HG02759 (cell line): Measurements from ENCODE around the gene WASL.

Experiments
- ATAC-seq: cut with Tn5 transposase; IDR thresholded peaks from one replicate; pipeline ENCODE4 v1.9.1; 2021; ENCODE audit warnings: mild to moderate bottlenecking, moderate library complexity; ENCODE audit not compliant: unreplicated experiment

WASL gene

DNA sequence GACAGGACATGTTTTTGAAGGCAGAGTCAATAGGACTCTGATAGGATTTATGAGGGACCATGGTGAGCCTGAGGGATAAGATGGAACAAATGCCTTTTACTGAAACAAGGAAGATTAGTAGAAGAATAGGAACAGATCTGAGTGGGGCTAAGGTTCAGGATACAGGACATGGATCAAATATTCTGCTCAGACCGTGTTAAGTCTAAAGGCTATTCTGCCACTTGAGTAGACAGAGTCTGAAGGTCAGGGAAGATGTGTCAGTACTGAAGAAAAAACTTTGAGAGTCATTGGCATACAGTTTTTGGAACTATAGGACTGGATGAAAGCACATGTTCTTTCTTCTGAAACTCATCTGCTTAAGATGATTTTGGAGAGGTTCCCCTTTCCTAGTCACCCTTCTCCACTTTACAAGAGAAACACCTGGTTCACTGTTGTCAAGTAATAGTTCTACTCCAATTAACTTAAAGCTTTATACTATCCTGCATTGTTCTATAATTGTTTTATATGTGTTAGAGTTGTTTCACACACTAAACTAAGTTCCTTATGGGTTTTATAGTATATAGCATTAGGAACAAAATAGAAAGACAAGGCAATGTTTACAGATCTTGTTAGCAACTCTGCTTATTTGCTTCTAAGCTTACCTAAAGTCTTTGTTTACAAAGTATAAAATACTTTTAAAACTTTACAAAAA is 43.4 kb downstream of the WASL start:
- no peak for ATAC-seq

DNA sequence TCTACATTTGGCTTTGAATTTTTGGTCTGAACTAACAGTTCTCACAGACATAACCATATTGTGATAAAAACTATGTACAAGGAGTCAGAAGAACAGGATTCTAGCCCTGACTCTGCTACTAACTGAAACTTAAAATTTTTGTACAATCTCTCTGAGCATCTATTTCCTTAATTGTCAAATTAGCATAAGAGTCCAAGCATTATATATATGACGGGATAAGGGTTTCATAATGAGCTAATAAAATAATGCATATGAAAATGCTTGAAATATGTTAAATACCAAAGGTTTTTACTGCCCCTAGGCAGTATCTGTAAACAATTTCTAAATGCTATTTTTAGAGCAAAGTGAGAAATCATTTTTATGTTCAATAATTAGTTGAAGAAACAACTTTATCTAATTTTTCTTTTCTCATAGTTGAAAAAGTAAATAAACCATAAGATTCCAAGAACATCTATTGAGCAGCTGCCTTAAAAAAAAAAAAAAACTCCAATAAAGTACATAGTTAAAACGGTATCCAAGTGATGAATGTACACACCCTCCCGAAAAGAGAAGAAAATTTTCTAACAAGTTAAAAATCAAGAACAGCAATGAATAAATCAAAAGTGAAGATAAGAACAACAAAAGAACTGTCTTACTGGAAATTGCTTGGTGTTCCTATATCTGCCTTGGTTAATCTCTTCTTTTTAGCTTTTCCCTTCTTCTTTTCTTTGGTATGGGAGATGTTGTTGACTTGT is 52.7 kb downstream of the WASL start:
- no peak for ATAC-seq

DNA sequence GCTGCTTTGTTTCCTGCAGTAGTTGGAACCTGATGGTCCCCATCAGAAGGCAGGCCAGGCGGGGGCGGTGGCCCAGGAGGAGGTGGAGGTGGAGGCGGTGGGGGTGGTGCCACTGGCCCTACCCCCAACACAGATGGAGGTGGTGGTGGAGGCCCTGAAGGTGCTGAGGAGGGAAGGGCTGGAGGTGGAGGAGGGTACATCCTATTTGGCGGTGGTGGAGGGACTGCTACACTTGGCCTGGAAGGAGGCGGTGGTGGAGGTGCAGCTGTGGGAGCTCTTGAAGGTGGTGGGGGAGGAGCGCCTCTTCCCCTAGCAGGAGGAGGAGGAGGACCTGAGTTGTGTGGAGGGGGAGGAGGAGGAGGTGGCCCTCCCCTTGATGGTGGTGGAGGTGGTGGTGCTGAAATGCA is 56.3 kb downstream of the WASL start:
- no peak for ATAC-seq

DNA sequence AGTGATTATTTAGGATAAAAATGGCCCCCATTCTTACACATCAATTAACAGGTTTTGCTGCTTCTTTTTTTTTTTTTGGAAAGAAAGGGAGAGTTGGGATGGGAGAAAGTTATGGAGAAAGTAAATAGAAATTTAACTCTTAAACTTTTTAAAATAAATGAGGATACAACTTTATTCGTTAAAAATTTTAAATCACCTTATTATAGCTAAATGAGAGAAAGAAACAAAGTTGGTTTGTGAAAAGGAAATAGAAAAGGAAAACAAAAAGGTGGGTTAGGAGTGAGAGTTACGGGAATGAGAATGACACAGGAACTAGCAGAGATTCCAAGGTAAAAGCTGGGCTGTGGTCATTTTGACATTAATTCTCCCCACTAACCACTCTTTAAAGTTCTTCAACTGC is 58.3 kb downstream of the WASL start:
- no peak for ATAC-seq

DNA sequence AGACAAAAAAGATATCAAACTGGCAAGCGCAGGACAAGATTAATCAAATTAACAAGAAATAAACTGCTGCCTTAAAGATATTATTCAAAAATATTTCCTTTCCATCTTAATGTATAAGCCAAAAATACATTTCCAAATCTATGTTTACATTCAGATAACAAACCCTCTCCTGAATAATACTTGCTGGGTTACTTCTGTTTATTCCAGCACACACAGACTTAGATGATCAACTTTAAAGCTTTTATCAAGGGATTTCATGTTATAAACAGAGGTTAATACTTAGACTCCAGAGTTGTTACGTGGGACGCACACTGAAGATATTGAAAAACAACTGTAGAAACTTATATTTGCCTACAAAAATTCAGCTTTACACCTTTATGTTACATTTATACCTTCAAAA is 59.6 kb downstream of the WASL start:
- ATAC-seq, result no peak

DNA sequence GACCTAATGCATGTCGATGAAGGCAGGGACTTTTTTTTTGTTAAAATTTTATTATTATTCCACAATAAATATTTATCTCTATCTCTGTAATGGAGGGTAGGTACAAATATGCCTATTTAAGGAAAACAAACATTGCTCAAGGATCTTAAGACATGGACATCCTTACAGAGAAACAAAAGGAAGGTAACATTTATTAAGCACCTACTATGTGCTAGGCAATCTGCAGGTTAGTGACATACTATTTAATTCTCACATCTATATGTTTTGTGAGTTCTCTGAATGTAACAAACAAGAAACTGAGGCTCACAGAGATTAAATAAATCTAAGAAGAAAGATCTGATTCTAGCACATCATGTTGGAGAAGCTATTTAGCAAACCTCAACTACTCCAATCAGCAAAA is 61.1 kb downstream of the WASL start:
- ATAC-seq, result no peak

DNA sequence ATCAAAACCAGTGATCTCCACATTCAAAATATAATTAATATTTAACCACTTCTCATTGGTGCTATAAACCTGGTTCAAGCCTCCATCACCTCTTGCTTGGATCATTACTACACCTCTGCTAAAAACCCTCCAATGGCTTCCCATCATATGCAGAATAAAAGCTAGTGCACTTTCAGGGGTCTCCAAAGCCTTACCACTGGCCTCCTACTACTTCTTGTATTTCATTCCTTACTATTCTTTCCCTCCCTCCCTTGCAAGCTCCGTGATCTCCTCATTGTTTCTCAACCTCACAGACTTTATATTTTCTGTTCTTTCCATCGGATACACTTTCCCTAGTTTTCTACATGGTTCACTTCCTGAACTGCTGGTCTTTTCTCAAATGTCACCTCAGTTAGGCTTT is 61.6 kb downstream of the WASL start:
- no peak for ATAC-seq

DNA sequence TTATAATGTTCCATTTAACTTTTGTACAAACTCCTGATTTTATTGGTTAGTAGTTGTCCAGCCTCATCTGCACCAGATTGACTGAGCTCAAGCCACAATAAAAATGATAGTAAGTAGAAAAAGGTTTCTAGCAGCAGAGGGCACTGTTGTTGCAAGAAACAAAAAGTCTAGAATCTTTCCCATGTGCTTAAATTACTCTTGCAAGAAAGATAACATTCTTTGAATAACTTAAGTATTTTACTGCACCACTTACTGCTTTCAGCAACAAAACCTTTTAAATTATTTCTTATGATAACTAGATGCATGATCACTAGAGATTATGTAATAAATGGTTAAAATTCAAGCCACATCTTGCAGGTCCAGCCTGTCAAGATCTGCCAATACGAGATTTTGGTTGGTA is 66.1 kb downstream of the WASL start:
- peak; percentile 69 for ATAC-seq

DNA sequence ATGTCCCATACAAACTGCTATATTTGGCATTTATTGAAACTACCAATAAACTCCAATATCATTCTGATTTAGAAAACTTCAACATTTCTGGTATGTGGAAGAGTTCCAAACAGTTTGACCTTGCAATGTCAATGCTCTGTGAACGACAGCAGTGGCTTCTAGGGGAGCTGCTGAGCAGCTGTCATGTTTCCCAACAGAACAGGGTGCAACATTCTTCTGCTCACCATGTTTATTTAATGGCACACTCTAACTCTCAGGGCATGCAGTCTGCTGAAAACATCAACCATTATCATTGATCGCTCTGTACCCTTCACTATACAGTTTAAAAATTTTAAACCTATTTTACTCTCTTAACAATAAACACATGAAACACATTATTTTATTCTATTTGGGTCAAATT is 67.2 kb downstream of the WASL start:
- no peak for ATAC-seq

DNA sequence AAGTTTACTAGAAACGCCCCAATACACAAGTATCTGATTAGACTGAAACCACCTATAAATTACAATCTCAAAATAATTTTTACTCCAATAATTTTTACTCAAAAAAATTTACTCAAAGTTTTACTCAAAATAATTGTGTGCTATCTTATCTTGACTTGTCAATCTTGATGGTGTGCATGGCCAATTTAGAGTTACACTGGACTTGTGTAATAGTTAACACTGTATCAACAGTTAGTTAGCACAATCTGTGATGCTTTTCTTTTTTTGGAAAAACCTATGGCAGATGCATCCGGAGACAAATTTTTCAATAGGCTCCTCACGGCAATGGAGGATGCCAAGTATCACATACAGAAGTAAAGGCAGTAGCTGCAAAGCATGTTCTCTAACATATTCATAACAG is 68.2 kb downstream of the WASL start:
- no peak for ATAC-seq

DNA sequence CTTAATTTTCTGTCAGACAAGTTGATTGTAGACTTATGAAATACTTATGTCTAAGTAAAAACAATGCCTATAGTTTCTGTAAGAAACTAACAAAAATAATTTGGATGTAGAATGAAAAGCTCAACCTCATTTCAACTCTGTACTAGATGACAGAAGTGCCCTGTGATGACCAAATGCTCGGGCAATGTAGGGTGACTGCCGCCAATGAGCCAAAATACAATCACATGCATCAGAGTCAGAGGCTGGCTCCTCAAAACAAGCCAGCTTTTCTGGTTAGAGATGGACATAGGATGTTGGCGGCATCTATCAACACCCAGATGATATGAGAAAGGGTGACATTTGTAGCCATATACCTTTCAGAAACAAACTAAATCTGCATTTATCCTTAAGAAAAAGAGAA is 69.2 kb downstream of the WASL start:
- ATAC-seq, result no peak

DNA sequence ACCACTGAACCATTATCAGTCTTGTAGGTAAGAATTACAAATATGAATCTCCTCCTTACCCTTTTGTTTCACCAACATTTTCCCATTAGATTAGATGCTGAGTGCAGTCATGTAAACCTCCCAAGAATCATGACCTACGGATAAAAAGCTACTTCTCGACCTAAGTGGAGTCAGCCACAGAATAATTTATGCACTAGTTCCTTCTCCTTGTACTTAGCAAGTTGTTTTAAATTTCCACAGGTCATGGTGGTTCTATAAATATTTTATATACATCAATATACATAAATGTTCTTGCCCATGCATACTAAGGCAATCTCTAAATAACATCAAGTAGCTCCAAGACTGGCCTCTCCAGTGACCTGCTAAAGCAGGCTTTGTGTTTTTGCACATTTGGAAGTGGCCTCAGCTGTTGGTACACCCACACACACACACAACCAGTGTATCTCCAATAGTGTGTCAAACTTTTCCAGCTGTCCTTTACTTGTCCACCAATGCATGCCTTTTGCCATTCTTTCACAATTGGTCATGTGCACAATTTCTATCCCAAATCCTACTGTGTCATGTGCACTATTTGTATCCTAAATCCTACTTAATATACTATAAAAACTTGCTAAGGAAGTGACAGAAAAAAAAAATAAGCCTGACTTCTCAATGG is 71.6 kb downstream of the WASL start:
- ATAC-seq, result no peak

DNA sequence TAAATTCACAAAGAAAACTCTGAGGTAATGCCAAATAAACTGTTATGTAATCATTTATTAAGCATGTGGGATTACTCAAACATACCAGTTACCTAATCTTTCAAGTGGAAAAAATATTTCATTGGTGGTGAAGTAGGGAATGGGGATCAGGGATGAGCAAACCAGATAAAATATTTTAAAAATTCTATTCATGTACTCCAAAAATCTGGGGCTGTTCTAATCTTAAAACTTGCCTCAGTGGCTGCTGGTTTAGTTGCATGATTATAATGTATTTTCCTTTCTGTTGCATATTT is 73.7 kb downstream of the WASL start:
- no peak for ATAC-seq

DNA sequence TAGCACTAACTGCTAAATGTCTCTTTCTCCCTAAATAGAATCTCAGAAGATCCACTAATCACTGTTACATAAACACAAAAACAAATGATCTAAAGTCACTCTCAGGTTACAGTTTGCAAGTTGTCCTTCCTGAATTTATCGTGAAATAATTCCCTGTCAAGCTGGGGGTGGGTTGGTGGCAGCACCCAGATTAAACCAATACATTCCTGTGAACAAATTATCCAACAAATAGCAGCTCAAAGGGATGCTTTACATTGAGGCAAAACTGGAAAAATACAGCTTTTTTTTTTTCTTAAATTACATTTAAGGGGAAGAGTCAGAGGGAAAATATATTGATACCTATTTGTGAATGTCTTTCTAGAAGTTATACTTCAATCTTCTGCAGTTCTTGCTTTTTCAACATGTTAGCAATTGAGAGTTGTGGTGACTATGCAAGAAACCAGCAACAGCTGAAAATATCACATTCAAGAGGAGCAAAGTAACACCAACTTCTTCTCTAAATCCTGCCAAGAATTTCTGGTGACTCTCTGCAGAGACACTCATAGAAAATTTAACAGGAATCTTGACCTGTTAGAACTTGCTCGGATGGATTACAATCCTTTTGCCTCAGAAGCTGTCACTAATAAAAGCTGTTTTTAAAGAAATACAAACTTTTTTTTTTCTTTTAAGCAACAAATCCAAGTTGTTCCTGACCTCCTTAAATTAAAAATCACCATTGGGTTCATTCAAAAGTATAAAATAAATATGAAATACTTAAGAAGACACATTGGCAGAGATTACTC is 74.2 kb downstream of the WASL start:
- ATAC-seq, result no peak

DNA sequence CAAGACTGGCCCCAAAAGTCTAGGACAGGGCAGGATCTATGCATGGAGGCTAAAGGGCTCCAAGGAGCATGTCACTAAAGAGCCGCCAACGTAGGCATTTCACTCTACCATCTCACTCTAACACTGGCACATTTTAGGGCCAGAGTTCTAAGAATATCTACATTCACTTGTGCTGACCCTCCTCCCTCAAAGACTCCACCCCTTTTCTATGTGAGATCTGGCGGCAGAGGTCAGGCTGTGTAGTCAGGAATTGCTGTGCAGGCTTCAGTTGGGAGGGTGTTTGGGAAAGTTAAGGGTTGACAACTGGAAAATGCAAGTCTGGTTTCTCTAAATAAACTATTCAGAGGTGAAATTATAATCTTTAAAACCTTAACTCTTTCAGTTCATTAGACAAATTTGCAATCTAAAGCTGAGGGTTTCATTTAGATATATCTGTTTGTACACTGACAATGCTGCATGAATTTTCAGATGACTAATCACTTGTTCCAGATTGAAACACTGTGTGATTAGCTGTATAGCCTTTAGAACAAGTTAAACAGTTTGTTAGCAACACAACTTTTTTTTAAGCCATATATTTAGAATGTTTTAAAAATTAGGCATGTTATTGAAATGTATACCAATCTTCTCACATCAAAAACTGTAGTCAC is 74.9 kb downstream of the WASL start:
- ATAC-seq, result no peak

DNA sequence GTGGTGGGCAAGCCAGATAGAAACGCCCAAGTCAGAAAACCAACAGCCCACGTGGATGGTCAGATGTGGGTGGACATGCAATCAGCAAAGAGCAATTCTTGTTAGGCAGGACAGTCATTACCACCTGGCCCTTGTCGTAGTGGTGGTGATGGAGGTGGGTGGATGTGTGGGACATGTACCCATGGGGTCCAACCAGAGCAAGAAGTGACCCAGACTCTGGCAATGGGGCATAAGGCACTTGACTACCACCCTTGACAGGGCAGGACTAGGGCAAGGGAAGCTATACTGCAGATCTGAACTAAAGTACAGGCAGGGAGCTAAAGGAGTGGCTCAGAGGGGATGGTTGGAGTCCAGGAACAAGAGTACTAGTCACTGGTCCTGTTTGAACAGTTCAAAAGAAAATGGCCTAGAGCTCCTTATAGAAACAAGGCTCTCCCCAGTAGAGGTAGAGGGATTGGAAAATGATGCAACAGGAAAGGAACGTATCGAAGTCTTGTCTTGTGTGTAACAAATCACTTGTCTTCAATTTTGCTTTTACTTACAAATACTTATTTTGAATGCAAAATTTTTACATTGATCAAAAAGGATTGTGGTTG is 75.6 kb downstream of the WASL start:
- no peak for ATAC-seq

DNA sequence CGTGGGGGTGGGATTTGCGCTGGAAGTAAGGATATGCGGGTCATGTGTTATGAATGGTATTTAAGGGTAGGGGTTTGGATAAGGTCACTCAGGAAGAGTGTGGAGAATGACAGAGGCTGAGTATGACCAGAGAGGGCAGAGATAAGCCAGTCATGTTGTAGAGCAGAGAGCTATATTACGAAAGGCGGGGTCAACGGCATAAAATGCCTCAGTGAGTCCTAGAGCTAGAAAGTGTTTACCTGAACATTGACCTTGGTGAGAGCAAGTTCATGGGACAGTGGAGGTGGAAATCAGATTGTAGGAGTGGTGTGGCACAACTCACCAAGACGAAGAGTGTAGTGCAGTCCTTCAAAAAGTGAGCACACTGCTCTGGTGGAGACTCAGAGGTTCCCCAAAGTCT is 79.3 kb downstream of the WASL start:
- no peak for ATAC-seq

DNA sequence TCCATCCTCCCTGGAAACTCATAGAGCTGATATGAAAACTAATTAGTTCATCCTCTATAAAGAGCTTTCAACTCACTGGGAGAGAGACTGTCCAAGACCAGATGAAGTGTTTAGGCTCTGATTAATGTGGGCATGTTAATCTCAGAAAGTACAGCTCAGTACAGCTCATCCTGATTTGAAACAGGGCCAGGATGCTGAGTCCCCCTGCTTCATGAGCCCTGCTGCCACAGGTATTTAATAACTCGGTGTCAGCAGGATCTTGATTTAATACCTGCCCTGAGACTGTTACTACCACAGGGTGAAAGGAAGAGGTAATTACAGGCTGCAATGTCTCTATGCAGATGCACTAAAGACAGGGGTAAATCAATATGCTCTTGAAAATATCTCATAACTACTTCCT is 82.3 kb downstream of the WASL start:
- no peak for ATAC-seq

DNA sequence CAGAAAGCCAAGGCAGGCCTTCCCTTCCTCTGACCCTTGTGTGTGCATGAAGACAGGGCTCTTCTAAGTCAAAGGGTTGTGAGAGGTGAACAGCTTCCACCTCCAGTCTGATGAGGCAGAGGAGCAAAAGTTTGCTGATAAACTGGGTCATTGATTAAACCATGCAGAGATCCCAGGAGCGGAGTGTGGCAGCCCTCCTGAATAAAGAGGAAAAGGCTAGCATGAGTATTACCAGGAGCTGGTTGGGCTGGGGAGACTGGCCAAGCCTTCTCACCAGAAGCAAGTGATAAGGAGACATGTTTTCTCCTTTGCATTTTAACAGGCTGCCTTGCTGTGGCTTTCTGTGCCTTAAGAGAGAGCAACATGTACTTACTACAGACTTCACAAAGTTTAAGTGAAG is 82.9 kb downstream of the WASL start:
- no peak for ATAC-seq

DNA sequence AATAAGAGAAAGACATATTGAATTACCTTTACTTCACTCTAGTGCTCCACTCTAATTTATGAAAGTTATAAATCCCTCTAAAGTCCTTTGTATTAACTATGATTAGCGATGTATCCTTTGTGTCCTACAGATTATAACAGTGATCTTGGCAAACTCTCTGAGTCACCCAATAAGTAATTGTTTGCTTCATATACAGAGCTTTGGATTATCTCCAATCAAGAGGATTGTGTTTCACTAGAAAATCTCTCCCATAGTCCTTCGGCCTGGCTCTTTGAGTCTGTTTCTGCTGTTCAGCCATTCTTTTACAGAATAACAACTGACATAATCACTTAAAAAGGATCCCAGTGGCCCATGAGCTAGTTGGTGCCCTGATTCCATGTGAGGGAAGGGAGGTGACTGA is 83.6 kb downstream of the WASL start:
- ATAC-seq, result no peak

DNA sequence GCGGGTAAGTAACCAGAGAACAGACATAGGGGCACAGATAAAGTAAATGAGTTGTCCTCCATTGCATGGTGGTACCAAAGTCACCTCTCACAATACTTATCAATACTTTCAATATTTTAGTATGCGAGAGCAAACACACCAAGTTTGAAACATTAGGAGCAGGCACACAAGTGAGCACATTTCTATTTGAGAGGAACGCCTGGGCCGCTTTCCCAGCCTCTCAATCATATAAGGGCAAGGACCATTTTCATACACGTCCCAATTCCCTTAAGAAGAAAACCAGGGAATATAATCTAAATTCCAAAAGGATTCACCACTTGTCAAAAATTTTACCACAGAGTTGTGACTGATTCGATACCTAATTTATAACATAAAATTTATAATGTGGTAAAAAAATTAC is 85.6 kb downstream of the WASL start:
- no peak for ATAC-seq
